K562 (cell line): ENCODE measurements around the gene GSDME. TPM values are rescaled to one million over a fixed set of nuclear protein-coding genes. Genes with fewer than 3 reads are reported as not detected.

Experiments
- BRCA1 ChIP-seq, 2 experiments: fragments of 450-650 bp in 1 of 2; sonication (generic) in 1 of 2; formaldehyde crosslinking in 1 of 2; IDR thresholded peaks; 2 replicates each; pipeline versions ENCODE4 v1.5.0 to v1.6.1; 2017 to 2020; ENCODE audit warnings: mild to moderate bottlenecking in 1 of 2, missing genetic modification reagents in 1 of 2
- CTBP1 ChIP-seq: fragments of 450-650 bp; IDR thresholded peaks from 2 replicates; pipeline ENCODE4 v1.6.1; 2016; ENCODE audit warnings: borderline replicate concordance
- DIDO1 ChIP-seq: fragments of 450-650 bp; IDR thresholded peaks from 2 replicates; pipeline ENCODE4 v1.6.1; 2016; ENCODE audit warnings: low read depth, missing biosample characterization, missing genetic modification characterization
- HDAC8 ChIP-seq: fragments of 450-650 bp; IDR thresholded peaks from 2 replicates; pipeline ENCODE4 v1.6.1; 2016; ENCODE audit warnings: mild to moderate bottlenecking, missing genetic modification characterization, moderate library complexity, missing compliant biosample characterization
- IFI16 ChIP-seq: fragments of 250-450 bp; sonication (Bioruptor Pico); IDR thresholded peaks from 2 replicates; pipeline ENCODE4 v2.1.2; 2022; ENCODE audit warnings: mild to moderate bottlenecking, inconsistent platforms
- KDM4B ChIP-seq, 2 experiments: fragments of 450-650 bp in 1 of 2; sonication (generic) in 1 of 2; IDR thresholded peaks; 2 replicates each; pipeline ENCODE4 v1.6.1; 2016 to 2017; ENCODE audit warnings: borderline replicate concordance in 2 of 2, antibody characterized with exemption in 1 of 2, low read depth in 1 of 2, mild to moderate bottlenecking in 1 of 2
- XRCC5 ChIP-seq: fragments of 200-400 bp; formaldehyde crosslinking; IDR thresholded peaks from 2 replicates; pipeline ENCODE4 v1.6.1; 2017; ENCODE audit warnings: low read depth, mild to moderate bottlenecking, low read length
- ZFP30 ChIP-seq: fragments of 250-450 bp; sonication (Bioruptor Pico); IDR thresholded peaks from 2 replicates; pipeline ENCODE4 v1.8.0; 2022; ENCODE audit warnings: moderate library complexity, mild to moderate bottlenecking, inconsistent platforms, borderline replicate concordance
- ZNF239 ChIP-seq: fragments of 250-450 bp; sonication (Bioruptor Pico); IDR thresholded peaks from 2 replicates; pipeline ENCODE4 v1.4.0; 2020; ENCODE audit warnings: mild to moderate bottlenecking
- ZNF253 ChIP-seq: fragments of 250-450 bp; sonication (Bioruptor Pico); conservative IDR thresholded peaks from 2 replicates; pipeline ENCODE4 v1.6.1; 2021; ENCODE audit warnings: mild to moderate bottlenecking
- ZNF589 ChIP-seq: fragments of 200-800 bp; sonication (Bioruptor generic); IDR thresholded peaks from 2 replicates; pipeline ENCODE4 v1.6.1; 2016; ENCODE audit warnings: low read depth, missing genetic modification characterization, missing compliant biosample characterization
- ZNF717 ChIP-seq: fragments of 250-450 bp; sonication (Bioruptor Pico); IDR thresholded peaks from 2 replicates; pipeline ENCODE4 v1.5.0; 2021
- polyA plus RNA-seq, 8 experiments: library from polyadenylated mRNA; depleted of rRNA in 4 of 8; stranded (reverse) in 5 of 8; unstranded in 3 of 8; fragments of >200 nt; fragmentation: Nextera tagmentation in 2 of 8; fragmentation: Illumina TruSeq in 1 of 8; extraction: Ambion mirVana in 2 of 8; extraction: Trizol in 1 of 8; gene quantifications; 2 replicates each; pipeline versions ENCODE4 v1.2.1 to v1.2.3, GENCODE V29; 2011 to 2014; ENCODE audit warnings: inconsistent platforms in 1 of 8, missing spikeins in 1 of 8
- total RNA-seq, 7 experiments: library from RNA; depleted of rRNA in 6 of 7; stranded (reverse); fragments of >200 nt in 6 of 7; fragmentation: Illumina TruSeq in 2 of 7; extraction: Trizol in 2 of 7; gene quantifications; 2 replicates each; pipeline versions ENCODE4 v1.2.1 to v1.2.3, GENCODE V29; 2011 to 2021; ENCODE audit warnings: low replicate concordance in 1 of 7
- TF ChIP-seq, protein P1 (sequence below): sonication (generic); formaldehyde crosslinking; IDR thresholded peaks from 2 replicates; pipeline ENCODE4 v1.8.0; 2023; ENCODE audit warnings: missing genetic modification reagents, mild to moderate bottlenecking, borderline replicate concordance
- TF ChIP-seq, protein P2 (sequence below): fragments of 250-450 bp; sonication (Bioruptor Pico); IDR thresholded peaks from 2 replicates; pipeline ENCODE4 v1.5.0; 2020; ENCODE audit warnings: mild to moderate bottlenecking
- TF ChIP-seq, protein P3 (sequence below): sonication (generic); formaldehyde crosslinking; IDR thresholded peaks from 2 replicates; pipeline ENCODE4 v1.8.1; 2023; ENCODE audit warnings: missing genetic modification reagents, mild to moderate bottlenecking, borderline replicate concordance

The GSDME gene
- total and polyA plus RNA-seq, 9 of the 15 experiments (the other 6 are each of a cell fraction or from before 2014, with no cell fraction given), result 0.37 to 1.9 (median 0.62) TPM

DNA sequence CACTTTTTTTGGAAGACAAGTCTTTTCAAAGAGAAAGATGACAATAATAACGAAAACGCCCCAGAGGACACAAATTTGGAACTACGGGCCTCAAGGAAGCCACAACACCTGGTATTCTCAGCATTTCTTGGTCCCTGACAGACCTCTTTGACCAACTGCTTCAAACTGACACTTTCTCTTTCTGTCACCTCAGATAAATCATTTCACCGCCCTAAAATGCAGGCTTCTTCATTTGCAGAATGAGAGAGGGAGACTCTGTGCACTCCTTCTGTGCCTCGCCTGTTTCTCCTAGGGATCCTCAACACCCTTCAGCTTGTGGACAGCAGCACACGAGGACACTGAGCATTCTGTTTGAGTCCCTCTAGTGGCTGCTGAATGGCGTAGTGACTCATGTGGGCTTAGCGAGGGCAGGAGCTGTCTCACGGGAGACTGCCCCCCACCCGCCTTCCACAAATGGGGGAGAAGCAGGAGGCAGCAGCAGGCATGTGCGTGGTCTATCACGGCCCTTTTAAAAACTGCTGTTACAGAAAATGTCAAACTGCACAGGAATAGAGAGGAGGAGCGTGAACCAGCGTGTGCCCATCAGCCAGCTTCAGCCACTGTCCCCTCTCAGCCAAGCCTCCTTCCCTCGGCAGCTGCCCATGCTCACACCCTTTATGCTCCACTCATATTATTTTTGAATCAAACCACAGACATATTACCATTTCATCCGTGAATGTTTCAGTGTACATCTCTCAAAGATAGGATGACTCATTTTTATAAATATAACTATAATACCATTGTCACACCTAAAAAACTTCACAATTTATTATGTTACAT lies 41.4 kb downstream of the GSDME start (continued):
- TF ChIP-seq ZNF253 (CRISPR knock-in tag) (no peak), DIDO1 (tag) (no peak), ZNF589 (CRISPR knock-in tag) (no peak), XRCC5 (0 out of 2 replicates have a peak, but pooled peaks have one; percentile 32), BRCA1 (IDR thresholded peaks at IDR 0.05) (no peak), BRCA1 (CRISPR knock-in tag; IDR thresholded peaks at IDR 0.05) (no peak), HDAC8 (tag) (no peak), ZFP30 (no peak), KDM4B (IDR thresholded peaks at IDR 0.05; ENCODE audit: borderline replicate concordance in 2 of 2, low read depth in 1 of 2) (no peak), ZNF239 (no peak), CTBP1 (no peak), ZNF717 (CRISPR knock-in tag) (no peak), IFI16 (no peak)
- TF ChIP-seq, protein P1, sequence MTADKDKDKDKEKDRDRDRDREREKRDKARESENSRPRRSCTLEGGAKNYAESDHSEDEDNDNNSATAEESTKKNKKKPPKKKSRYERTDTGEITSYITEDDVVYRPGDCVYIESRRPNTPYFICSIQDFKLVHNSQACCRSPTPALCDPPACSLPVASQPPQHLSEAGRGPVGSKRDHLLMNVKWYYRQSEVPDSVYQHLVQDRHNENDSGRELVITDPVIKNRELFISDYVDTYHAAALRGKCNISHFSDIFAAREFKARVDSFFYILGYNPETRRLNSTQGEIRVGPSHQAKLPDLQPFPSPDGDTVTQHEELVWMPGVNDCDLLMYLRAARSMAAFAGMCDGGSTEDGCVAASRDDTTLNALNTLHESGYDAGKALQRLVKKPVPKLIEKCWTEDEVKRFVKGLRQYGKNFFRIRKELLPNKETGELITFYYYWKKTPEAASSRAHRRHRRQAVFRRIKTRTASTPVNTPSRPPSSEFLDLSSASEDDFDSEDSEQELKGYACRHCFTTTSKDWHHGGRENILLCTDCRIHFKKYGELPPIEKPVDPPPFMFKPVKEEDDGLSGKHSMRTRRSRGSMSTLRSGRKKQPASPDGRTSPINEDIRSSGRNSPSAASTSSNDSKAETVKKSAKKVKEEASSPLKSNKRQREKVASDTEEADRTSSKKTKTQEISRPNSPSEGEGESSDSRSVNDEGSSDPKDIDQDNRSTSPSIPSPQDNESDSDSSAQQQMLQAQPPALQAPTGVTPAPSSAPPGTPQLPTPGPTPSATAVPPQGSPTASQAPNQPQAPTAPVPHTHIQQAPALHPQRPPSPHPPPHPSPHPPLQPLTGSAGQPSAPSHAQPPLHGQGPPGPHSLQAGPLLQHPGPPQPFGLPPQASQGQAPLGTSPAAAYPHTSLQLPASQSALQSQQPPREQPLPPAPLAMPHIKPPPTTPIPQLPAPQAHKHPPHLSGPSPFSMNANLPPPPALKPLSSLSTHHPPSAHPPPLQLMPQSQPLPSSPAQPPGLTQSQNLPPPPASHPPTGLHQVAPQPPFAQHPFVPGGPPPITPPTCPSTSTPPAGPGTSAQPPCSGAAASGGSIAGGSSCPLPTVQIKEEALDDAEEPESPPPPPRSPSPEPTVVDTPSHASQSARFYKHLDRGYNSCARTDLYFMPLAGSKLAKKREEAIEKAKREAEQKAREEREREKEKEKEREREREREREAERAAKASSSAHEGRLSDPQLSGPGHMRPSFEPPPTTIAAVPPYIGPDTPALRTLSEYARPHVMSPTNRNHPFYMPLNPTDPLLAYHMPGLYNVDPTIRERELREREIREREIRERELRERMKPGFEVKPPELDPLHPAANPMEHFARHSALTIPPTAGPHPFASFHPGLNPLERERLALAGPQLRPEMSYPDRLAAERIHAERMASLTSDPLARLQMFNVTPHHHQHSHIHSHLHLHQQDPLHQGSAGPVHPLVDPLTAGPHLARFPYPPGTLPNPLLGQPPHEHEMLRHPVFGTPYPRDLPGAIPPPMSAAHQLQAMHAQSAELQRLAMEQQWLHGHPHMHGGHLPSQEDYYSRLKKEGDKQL, result no peak
- TF ChIP-seq, protein P2, sequence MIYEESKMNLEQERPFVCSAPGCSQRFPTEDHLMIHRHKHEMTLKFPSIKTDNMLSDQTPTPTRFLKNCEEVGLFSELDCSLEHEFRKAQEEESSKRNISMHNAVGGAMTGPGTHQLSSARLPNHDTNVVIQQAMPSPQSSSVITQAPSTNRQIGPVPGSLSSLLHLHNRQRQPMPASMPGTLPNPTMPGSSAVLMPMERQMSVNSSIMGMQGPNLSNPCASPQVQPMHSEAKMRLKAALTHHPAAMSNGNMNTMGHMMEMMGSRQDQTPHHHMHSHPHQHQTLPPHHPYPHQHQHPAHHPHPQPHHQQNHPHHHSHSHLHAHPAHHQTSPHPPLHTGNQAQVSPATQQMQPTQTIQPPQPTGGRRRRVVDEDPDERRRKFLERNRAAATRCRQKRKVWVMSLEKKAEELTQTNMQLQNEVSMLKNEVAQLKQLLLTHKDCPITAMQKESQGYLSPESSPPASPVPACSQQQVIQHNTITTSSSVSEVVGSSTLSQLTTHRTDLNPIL, result no peak
- TF ChIP-seq, protein P3, sequence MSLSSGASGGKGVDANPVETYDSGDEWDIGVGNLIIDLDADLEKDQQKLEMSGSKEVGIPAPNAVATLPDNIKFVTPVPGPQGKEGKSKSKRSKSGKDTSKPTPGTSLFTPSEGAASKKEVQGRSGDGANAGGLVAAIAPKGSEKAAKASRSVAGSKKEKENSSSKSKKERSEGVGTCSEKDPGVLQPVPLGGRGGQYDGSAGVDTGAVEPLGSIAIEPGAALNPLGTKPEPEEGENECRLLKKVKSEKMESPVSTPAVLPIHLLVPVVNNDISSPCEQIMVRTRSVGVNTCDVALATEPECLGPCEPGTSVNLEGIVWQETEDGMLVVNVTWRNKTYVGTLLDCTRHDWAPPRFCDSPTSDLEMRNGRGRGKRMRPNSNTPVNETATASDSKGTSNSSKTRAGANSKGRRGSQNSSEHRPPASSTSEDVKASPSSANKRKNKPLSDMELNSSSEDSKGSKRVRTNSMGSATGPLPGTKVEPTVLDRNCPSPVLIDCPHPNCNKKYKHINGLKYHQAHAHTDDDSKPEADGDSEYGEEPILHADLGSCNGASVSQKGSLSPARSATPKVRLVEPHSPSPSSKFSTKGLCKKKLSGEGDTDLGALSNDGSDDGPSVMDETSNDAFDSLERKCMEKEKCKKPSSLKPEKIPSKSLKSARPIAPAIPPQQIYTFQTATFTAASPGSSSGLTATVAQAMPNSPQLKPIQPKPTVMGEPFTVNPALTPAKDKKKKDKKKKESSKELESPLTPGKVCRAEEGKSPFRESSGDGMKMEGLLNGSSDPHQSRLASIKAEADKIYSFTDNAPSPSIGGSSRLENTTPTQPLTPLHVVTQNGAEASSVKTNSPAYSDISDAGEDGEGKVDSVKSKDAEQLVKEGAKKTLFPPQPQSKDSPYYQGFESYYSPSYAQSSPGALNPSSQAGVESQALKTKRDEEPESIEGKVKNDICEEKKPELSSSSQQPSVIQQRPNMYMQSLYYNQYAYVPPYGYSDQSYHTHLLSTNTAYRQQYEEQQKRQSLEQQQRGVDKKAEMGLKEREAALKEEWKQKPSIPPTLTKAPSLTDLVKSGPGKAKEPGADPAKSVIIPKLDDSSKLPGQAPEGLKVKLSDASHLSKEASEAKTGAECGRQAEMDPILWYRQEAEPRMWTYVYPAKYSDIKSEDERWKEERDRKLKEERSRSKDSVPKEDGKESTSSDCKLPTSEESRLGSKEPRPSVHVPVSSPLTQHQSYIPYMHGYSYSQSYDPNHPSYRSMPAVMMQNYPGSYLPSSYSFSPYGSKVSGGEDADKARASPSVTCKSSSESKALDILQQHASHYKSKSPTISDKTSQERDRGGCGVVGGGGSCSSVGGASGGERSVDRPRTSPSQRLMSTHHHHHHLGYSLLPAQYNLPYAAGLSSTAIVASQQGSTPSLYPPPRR (CRISPR knock-in tag), result no peak
